WTC11 (cell line): Measurements from ENCODE around the gene MAN2B2.

Experiments used
- AR ChIP-seq: fragments of 250-450 bp; sonication (Bioruptor Pico); IDR thresholded peaks from 2 replicates; pipeline ENCODE4 v1.9.0; 2021; ENCODE audit warnings: mild to moderate bottlenecking
- ATF1 ChIP-seq: sonication (generic); formaldehyde crosslinking; IDR thresholded peaks from 2 replicates; pipeline ENCODE4 v1.8.1; 2023; ENCODE audit warnings: mild to moderate bottlenecking, moderate library complexity, missing genetic modification reagents
- ATF3 ChIP-seq: sonication (generic); formaldehyde crosslinking; conservative IDR thresholded peaks from 2 replicates; pipeline ENCODE4 v1.8.1; 2022; ENCODE audit warnings: mild to moderate bottlenecking, missing genetic modification reagents
- CREB1 ChIP-seq: sonication (generic); formaldehyde crosslinking; IDR thresholded peaks from 2 replicates; pipeline ENCODE4 v1.8.0; 2023; ENCODE audit warnings: mild to moderate bottlenecking, missing genetic modification reagents
- CTCF ChIP-seq: fragments of 200-600 bp; IDR thresholded peaks from 2 replicates; pipeline ENCODE4 v1.8.0; 2022; ENCODE audit warnings: antibody characterized with exemption
- MAX ChIP-seq: sonication (generic); formaldehyde crosslinking; IDR thresholded peaks from 2 replicates; pipeline ENCODE4 v1.8.0; 2022; ENCODE audit warnings: mild to moderate bottlenecking, missing genetic modification reagents
- RORB ChIP-seq: fragments of 250-450 bp; sonication (Bioruptor Pico); IDR thresholded peaks from 2 replicates; pipeline ENCODE4 v1.9.0; 2021; ENCODE audit warnings: mild to moderate bottlenecking
- SP1 ChIP-seq: sonication (generic); formaldehyde crosslinking; conservative IDR thresholded peaks from 2 replicates; pipeline ENCODE4 v1.8.1; 2022; ENCODE audit warnings: missing genetic modification reagents
- TCF7 ChIP-seq: sonication (generic); formaldehyde crosslinking; IDR thresholded peaks from 2 replicates; pipeline ENCODE4 v1.8.0; 2022; ENCODE audit warnings: mild to moderate bottlenecking, low read depth, missing genetic modification reagents, moderate library complexity
- ZNF263 ChIP-seq: sonication (generic); formaldehyde crosslinking; IDR thresholded peaks from 2 replicates; pipeline ENCODE4 v1.8.1; 2022; ENCODE audit warnings: low read depth, mild to moderate bottlenecking, moderate library complexity, missing genetic modification reagents
- TF ChIP-seq, protein P1 (sequence below): sonication (generic); formaldehyde crosslinking; IDR thresholded peaks from 2 replicates; pipeline ENCODE4 v1.8.1; 2023; ENCODE audit warnings: mild to moderate bottlenecking, missing genetic modification reagents, moderate library complexity
- TF ChIP-seq, protein P2 (sequence below): sonication (generic); formaldehyde crosslinking; IDR thresholded peaks from 2 replicates; pipeline ENCODE4 v1.8.1; 2022; ENCODE audit warnings: mild to moderate bottlenecking, moderate library complexity, missing genetic modification reagents
- TF ChIP-seq, protein P3 (sequence below): fragments of 250-450 bp; sonication (Bioruptor Pico); IDR thresholded peaks from 2 replicates; pipeline ENCODE4 v2.1.2; 2022; ENCODE audit warnings: mild to moderate bottlenecking, moderate library complexity

- TF ChIP-seq ATF3 (CRISPR knock-in tag) (no peak), CTCF (no peak), CREB1 (CRISPR knock-in tag) (no peak), RORB (CRISPR knock-in tag) (no peak), ZNF263 (CRISPR knock-in tag) (no peak), TCF7 (CRISPR knock-in tag) (no peak), AR (CRISPR knock-in tag) (no peak), SP1 (CRISPR knock-in tag) (no peak), MAX (CRISPR knock-in tag) (no peak), ATF1 (CRISPR knock-in tag) (no peak)
- TF ChIP-seq, protein P1, sequence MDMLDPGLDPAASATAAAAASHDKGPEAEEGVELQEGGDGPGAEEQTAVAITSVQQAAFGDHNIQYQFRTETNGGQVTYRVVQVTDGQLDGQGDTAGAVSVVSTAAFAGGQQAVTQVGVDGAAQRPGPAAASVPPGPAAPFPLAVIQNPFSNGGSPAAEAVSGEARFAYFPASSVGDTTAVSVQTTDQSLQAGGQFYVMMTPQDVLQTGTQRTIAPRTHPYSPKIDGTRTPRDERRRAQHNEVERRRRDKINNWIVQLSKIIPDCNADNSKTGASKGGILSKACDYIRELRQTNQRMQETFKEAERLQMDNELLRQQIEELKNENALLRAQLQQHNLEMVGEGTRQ: no peak
- TF ChIP-seq, protein P2, sequence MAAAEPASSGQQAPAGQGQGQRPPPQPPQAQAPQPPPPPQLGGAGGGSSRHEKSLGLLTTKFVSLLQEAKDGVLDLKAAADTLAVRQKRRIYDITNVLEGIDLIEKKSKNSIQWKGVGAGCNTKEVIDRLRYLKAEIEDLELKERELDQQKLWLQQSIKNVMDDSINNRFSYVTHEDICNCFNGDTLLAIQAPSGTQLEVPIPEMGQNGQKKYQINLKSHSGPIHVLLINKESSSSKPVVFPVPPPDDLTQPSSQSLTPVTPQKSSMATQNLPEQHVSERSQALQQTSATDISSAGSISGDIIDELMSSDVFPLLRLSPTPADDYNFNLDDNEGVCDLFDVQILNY (CRISPR knock-in tag): no peak
- TF ChIP-seq, protein P3, sequence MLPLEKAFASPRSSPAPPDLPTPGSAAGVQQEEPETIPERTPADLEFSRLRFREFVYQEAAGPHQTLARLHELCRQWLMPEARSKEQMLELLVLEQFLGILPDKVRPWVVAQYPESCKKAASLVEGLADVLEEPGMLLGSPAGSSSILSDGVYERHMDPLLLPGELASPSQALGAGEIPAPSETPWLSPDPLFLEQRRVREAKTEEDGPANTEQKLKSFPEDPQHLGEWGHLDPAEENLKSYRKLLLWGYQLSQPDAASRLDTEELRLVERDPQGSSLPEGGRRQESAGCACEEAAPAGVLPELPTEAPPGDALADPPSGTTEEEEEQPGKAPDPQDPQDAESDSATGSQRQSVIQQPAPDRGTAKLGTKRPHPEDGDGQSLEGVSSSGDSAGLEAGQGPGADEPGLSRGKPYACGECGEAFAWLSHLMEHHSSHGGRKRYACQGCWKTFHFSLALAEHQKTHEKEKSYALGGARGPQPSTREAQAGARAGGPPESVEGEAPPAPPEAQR (CRISPR knock-in tag): no peak
These were observed 683 bp downstream of the MAN2B2 start for GRCh38 chr4:6575503-6576240.
